Measurements from ENCODE around the gene ATP8A2.

- TF ChIP-seq CTCF (conservative IDR thresholded peaks at IDR 0.05; ENCODE audit: low read length) (no peak), EZH2phosphoT487 (IDR thresholded peaks at IDR 0.05; ENCODE audit: borderline replicate concordance, low read depth, low read length) (no peak)
Measured at GRCh38 chr13:25602176-25602575, 230.4 kb downstream of the ATP8A2 start.

Measured in OCI-LY7 (cell line).